GM10248 (cell line): ENCODE results near the gene GJD3.

Source experiments
- CTCF ChIA-PET: fragments of 300-600 bp; sonication (Branson Sonifier 250); formaldehyde crosslinking; extraction: SDS; loops from one replicate; lab custom pipeline; 2021; ENCODE audit warnings: antibody characterized with exemption; lab: Yijun Ruan, JAX
- POLR2A ChIA-PET: fragments of 350-650 bp; sonication (Branson Sonifier 250); formaldehyde crosslinking; extraction: SDS; loops from one replicate; lab custom pipeline; 2020; ENCODE audit warnings: antibody characterized with exemption; lab: Yijun Ruan, JAX
- DNase-seq: peaks from one replicate; pipeline ENCODE4 v3.0.0; 2012; ENCODE audit errors: extremely low spot score
- CTCF ChIP-seq: IDR thresholded peaks from 2 replicates; pipeline ENCODE4 v1.5.1; 2012; ENCODE audit warnings: mild to moderate bottlenecking, low read depth; ENCODE audit errors: extremely low read depth, missing control alignments, control extremely low read depth

The GJD3 gene

GRCh38 chr17:40322358-40323315 is 41.9 kb downstream of the GJD3 start:
- peak; percentile 88 for DNase-seq
- ChIA-PET CTCF (interaction anchor here (0.8 to 15.6 kb wide), 9 partner anchors 10 to 241 kb away, joined by 3 to 163 read pairs (median 3); partner anchors contain the start of gene RARA), POLR2A (interaction anchor here (0.5 to 1.2 kb wide), 5 partner anchors 16 to 543 kb away, joined by 3 to 11 read pairs (median 6); partner anchors contain the start of gene TOP2A)
- TF ChIP-seq CTCF, result no peak

GRCh38 chr17:40321961-40322357 is 42.6 kb downstream of the GJD3 start:
- TF ChIP-seq CTCF, result no peak
- DNase-seq, result no peak
- ChIA-PET POLR2A (interaction anchor here (0.5 kb wide), 2 partner anchors 16 to 542 kb away, joined by 6 to 9 read pairs; no protein-coding TSS in a partner anchor), CTCF (interaction anchor here (0.8 to 15.6 kb wide), 7 partner anchors 9 to 241 kb away, joined by 3 to 163 read pairs (median 3); partner anchors contain the start of gene RARA)

- no peak for DNase-seq
- ChIA-PET POLR2A (interaction anchor here (0.5 to 1.0 kb wide), 2 partner anchors 17 to 20 kb away, joined by 3 to 6 read pairs; no protein-coding TSS in a partner anchor), CTCF (interaction anchor here (1.0 to 15.6 kb wide), 5 partner anchors 17 to 211 kb away, joined by 3 to 163 read pairs (median 11); partner anchors contain the start of gene RARA)
- TF ChIP-seq CTCF, result no peak
These were observed 43.0 kb downstream of the GJD3 start for GRCh38 chr17:40321524-40321929.

GRCh38 chr17:40320756-40321523 is 43.6 kb downstream of the GJD3 start:
- CTCF ChIA-PET, result interaction anchor here (1.0 to 30.0 kb wide), 7 partner anchors 14 to 212 kb away, joined by 3 to 604 read pairs (median 11); partner anchors contain the start of genes GJD3 and RARA
- POLR2A ChIA-PET, result interaction anchor here (0.6 to 1.0 kb wide), 2 partner anchors 18 to 20 kb away, joined by 3 to 6 read pairs; no protein-coding TSS in a partner anchor
- DNase-seq, result no peak
- TF ChIP-seq CTCF, result no peak

- TF ChIP-seq CTCF, result no peak
- ChIA-PET POLR2A (interaction anchor here (0.5 to 0.6 kb wide), 2 partner anchors 19 to 83 kb away, joined by 4 to 6 read pairs; no protein-coding TSS in a partner anchor), CTCF (interaction anchor here (1.1 to 30.0 kb wide), 5 partner anchors 15 to 213 kb away, joined by 3 to 604 read pairs (median 5); partner anchors contain the start of genes GJD3 and RARA)
- no peak for DNase-seq
These were observed 44.6 kb downstream of the GJD3 start for GRCh38 chr17:40319651-40320540.
